GM21447 (cell line): Measurements from ENCODE around the gene KCNJ6.
"Not testable (repeated sequence)": the region's sequence is repeated elsewhere in the genome, so short reads cannot be mapped to it uniquely, and the experiment has no call there.

Experiments
- ATAC-seq: cut with Tn5 transposase; IDR thresholded peaks from one replicate; pipeline ENCODE4 v1.9.1; 2021; ENCODE audit not compliant: unreplicated experiment

The KCNJ6 gene

DNA sequence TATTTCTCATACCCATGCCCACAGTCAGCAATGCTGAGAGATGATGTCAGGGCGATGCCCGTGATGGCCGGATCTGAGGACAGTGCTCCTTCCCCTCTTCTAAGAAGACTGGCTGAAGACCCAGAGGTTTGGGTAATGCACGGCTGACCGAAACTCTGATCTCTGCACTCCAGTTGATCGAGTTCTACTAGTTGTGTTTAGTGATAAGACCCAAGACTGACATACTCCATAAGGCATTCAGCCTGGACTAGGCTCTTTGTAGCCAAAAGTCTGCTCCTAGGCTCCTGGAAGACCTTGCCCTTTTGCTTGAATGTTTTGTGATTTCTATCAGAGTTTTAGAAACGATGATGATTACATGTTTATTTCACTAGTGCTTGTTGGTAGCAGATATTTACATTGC lies 298.2 kb downstream of the KCNJ6 start:
- no peak for ATAC-seq

- ATAC-seq = no peak
Observed at GRCh38 chr21:37615962-37616361, 300.3 kb downstream of the KCNJ6 start.

GRCh38 chr21:37614351-37614875 lies 301.8 kb downstream of the KCNJ6 start:
- no peak for ATAC-seq

GRCh38 chr21:37607081-37607480 lies 309.2 kb downstream of the KCNJ6 start:
- no peak for ATAC-seq

DNA sequence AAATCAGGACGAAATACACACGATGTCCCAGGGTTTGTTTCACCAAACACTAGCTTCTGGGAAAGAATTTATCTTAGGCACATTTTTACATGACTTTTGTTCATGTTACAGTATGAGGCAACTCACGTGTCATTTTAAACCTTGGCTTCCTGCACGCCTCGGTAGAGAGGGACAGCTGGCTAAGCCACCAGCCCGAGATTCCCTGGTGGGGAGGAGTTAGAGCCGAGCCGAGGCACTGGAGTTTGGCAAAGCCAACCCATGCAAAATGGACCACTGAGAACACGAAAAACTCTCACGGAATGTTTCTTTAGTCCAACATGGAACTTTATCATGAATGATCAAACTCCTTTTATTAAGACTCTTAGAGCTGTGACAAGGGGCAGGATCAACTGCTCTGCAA lies 309.7 kb downstream of the KCNJ6 start:
- ATAC-seq = no peak

- ATAC-seq = no peak
Observed at GRCh38 chr21:37605006-37605405, 311.3 kb downstream of the KCNJ6 start.

DNA sequence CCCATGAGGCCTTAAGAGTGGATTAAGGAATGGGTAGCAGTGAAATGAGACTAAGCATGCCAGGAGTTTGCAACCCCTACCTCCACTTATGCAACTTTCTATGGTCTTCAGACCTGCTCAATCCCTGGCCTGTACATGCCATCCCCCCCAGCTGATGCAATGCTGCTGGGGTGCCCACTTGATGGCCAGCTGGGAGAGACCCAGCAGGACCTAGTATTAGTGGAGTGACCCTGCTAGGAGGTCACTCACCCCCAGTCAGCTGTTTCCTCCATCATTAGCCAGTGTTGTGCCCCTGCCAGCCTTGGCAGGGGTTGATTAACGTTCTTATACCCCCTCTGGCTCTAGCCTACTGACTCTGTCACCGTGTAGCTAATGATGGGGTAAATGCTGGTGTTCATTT lies 313.1 kb downstream of the KCNJ6 start:
- no peak for ATAC-seq

- ATAC-seq = no peak
Observed at GRCh38 chr21:37601915-37602314, 314.3 kb downstream of the KCNJ6 start.

GRCh38 chr21:37601027-37601426 lies 315.2 kb downstream of the KCNJ6 start:
- no peak for ATAC-seq

DNA sequence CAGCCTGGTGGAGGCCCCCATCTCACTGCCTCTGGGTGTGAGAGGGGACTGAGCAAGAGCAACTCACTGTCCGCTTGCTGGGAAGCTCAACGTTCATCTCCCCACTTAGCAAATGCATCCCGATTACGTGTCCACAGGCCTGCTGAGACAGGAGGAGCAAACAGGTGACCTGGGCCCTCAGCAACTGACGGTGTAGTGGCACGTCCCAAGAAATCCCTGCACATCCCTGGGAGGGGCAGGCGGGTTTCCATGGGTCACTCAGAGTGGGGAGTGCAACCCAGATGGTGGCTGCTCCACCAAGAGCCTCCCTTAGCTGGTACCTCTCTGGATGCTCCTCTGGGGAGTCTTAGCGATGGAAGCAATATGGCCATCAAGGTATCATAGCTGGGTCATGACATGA lies 320.3 kb downstream of the KCNJ6 start:
- no peak for ATAC-seq

GRCh38 chr21:37594472-37594951 lies 321.7 kb downstream of the KCNJ6 start:
- no peak for ATAC-seq

- ATAC-seq = no peak
Observed at GRCh38 chr21:37593740-37594471, 322.4 kb downstream of the KCNJ6 start.

DNA sequence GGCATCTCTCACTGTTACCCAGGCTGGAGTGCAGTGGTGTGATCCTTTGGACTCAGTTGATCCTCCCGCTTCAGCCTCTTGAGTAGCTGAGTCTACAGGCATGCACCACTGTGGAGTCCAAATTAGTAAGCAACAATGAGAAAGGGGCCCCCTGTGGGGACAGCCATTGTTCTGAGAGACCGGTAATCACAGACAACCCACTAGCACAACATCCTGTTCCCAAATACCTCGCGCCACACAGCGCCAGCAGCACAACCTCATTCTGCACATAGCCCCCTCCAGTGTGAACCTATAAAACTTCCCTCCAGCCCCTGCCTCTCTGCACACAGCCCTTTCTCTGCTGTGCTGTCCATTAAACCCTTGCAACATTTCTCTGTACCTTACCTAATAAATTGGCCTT lies 323.2 kb downstream of the KCNJ6 start:
- ATAC-seq = no peak

DNA sequence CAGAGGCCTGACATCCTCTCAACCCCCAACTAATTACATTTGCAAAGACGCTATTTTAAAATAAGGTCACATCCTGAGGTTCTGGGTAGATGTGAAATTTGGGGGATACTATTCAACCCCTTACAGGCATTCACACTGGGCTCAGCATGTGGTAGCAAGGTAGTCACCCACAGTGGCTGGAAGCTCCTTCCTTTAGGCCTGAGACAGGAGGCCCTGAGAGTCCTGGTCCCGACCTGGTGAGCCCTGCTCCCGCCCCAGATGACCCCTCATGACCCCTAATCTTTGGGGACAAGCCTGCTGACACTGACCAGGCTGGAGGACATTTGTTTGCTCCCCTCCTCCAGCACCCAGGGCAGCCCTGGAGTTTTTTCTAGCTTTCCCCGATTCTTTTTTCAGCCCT lies 323.8 kb downstream of the KCNJ6 start:
- no peak for ATAC-seq

GRCh38 chr21:37591994-37592393 lies 324.3 kb downstream of the KCNJ6 start:
- not testable (repeated sequence) for ATAC-seq

DNA sequence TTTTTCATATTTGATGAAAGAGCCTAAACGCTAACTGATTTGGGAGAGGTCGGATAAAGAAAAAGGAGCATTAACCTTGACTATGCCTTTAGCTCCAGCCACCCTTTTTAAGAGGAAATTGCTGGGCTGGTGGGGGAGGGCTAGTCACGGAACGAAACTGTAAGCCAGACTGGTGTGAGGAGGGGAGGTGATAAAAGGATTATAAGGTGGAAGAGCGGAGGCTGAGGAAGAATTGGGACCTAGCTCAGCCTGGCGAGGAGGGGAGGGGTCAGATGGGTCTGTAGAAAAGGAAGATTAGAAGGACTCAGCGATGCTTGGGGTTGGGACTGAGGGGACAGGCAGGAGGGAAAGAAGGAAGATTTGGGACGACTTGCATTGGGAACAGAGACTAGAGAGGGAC lies 325.4 kb downstream of the KCNJ6 start:
- not testable (repeated sequence) for ATAC-seq

- ATAC-seq = not testable (repeated sequence)
Observed at GRCh38 chr21:37588644-37589043, 327.6 kb downstream of the KCNJ6 start.

GRCh38 chr21:37587635-37588177 lies 328.6 kb downstream of the KCNJ6 start:
- ATAC-seq = no peak

DNA sequence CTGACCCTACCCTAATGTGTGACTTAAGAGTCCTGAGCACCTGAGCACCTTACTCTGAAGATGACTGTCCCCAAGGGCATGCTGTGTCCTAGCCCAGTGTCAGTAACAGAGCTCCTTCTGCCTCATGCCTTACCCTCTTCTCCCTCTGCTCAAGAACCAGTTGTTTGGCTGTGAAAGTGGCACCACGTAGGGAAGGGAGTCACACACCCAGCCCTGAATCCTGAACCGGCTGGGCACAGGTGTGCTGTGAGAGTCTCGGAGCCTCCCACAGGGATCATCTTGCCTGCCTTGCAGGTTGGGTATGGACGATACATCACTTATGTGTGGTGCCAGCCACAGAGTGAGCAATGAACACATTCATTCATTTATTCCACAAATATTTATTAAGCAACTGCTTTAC lies 329.1 kb downstream of the KCNJ6 start:
- no peak for ATAC-seq

GRCh38 chr21:37582590-37582989 lies 333.7 kb downstream of the KCNJ6 start:
- ATAC-seq = no peak

- no peak for ATAC-seq
Observed at GRCh38 chr21:37580666-37581065, 335.6 kb downstream of the KCNJ6 start.

- no peak for ATAC-seq
Observed at GRCh38 chr21:37579356-37579755, 336.9 kb downstream of the KCNJ6 start.
